A549 treated with ZK216348 at 1 μM for 4 hours (cell line): ENCODE results near the gene KRTAP4-11. TPM values are rescaled to one million over a fixed set of nuclear protein-coding genes. Genes with fewer than 3 reads are reported as not detected.

Source experiments
- total RNA-seq: library from RNA; stranded (reverse); fragments of 200-300 nt; extraction: Qiagen RNA extraction; gene quantifications from 5 replicates; pipeline ENCODE4 v1.2.3, GENCODE V29; 2022; ENCODE audit warnings: low read depth

Gene KRTAP4-11
- not detected in 5 replicates for total RNA-seq

DNA sequence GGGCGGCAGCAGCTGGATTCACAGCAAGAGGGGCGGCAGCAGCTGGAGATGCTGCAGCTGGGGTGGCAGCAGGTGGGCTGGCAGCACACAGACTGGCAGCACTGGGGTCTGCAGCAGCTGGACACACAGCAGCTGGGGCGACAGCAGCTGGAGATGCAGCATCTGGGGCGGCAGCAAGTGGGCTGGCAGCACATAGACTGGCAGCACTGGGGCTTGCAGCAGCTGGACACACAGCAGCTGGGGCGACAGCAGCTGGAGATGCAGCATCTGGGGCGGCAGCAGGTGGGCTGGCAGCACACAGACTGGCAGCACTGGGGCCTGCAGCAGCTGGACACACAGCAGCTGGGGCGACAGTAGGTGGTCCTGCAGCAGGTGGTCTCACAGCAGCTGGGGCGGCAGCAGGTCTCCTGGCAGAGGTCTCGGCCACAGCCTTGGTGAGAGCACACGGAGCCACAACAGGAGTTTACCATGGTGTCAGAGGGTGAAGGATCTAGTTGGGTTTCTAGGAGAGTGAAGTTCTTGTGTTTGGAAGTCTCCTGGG is at the start of gene KRTAP4-11:
Gene KRTAP4-11, minus strand, starts transcription at position 528 of the 541 bp plus-strand sequence. Its CDS starts 58 bp downstream, at position 470.

DNA sequence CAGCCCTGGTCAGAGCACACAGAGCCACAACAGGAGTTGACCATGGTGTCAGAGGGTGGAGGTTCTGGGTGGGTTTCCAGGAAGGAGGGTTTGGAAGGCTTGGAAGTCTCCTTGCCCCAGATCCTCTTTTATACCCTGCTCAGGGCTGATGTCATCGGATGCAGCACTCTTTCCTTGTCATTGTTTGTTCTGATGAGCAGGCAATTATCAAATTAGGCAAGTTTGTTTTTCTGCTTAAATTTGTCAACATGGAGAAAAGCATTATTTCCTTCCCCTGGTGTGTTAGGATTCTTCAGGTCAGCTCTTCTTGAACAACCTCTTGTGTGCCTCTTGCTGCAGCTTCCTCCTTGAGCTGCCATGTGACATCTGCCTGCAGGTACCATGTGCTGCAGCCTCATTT is 42.5 kb upstream of the KRTAP4-11 start, which contains the start of gene KRTAP4-4:
Gene KRTAP4-4, minus strand, starts transcription at position 101 of the 400 bp plus-strand sequence. Its CDS starts 57 bp downstream, at position 44.

DNA sequence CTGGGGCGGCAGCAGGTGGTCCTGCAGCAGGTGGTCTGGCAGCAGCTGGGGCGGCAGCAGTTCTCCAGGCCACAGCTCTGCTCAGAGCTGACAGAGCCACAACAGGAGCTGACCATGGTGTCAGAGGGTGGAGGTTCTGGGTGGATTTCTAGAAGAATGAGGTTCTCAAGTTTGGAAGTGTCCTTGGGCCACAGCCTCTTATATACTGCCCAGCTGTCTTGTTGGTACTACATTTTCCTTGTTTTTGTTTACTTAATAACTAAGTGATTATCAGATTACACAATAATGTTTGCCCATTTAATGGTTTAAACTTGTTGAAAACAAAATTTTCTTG is 31.4 kb upstream of the KRTAP4-11 start, which contains the start of gene KRTAP4-5:
Gene KRTAP4-5, minus strand, starts transcription at position 174 of the 334 bp plus-strand sequence. Its CDS starts 58 bp downstream, at position 116.

DNA sequence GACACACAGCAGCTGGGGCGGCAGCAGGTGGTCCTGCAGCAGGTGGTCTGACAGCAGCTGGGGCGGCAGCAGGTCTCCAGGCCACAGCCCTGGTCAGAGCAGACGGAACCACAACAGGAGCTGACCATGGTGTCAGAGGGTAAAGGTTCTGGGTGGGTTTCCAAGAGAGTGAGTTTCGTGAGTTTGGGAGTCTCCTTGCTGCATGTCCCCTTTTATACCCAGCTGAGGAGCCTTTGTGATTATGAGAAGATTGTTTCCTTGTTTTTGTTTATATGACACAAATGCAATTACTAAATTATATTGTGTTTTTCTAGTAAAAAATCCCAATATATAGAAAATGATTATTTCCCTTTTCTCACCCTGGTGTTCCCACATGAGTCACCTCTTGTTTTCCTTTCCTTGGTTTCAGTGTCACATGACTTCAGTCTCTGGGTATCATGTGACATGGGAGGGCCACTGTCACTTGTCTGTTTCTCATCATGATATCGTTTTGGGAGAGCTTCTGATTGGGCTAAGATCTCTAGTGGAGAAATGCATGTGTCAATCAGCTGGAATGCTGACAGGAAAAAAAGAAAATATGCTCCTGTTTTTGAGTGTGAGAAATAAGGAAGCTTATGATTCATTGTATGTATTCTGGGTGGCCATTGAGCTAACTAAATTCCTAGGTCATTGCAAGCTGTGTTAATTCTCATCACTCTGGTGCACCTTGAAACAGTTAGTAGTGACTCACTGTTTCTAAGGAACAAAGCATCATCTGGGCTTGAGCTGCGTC is 22.4 kb upstream of the KRTAP4-11 start, which contains the start of gene KRTAP4-6:
Gene KRTAP4-6, minus strand, starts transcription at position 185 of the 772 bp plus-strand sequence. Its CDS starts 57 bp downstream, at position 128.

GRCh38 chr17:41123991-41124371 is 5.8 kb upstream of the KRTAP4-11 start, which contains the start of gene KRTAP4-12:
Gene KRTAP4-12, minus strand, starts transcription at chr17:41124182. Its CDS starts 60 bp downstream, at chr17:41124122.

GRCh38 chr17:41105347-41105746 is 12.8 kb downstream of the KRTAP4-11 start, which contains the start of gene KRTAP4-9:
Gene KRTAP4-9, plus strand, starts transcription at chr17:41105389. Its CDS starts 0 bp downstream, at chr17:41105389.

GRCh38 chr17:41101586-41102259 is 16.4 kb downstream of the KRTAP4-11 start, which contains the start of gene KRTAP4-16:
Gene KRTAP4-16, minus strand, starts transcription at chr17:41102209. Its CDS starts 0 bp downstream, at chr17:41102209.

DNA sequence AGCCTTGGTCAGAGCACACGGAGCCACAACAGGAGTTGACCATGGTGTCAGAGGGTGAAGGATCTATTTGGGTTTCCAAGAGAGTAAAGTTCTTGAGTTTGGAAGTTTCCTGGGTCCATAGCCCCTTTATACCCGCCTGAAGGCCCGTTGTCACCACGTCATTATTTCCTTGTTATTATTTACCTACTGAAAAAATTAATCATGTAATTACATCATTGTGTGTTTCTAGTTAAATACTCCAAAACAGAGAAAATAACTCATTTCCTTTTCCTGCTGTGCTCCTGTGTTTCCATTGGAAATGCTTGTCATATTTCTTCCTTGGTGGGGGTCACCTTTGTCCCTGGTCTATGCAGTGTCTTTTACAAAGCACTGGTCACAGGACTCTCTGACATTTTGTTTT is 20.1 kb downstream of the KRTAP4-11 start, which contains the start of gene KRTAP4-8:
Gene KRTAP4-8, minus strand, starts transcription at position 101 of the 400 bp plus-strand sequence. Its CDS starts 58 bp downstream, at position 43.

GRCh38 chr17:41084100-41084856 is 33.9 kb downstream of the KRTAP4-11 start, which contains the start of gene KRTAP4-7:
Gene KRTAP4-7, plus strand, starts transcription at chr17:41084150. Its CDS starts 57 bp downstream, at chr17:41084207.

Other genes starting within 250 kb of the KRTAP4-11 start
- 0.18 to 0.61 TPM (median 0.31 TPM) in 5 replicates for gene KRT20, start 233.1 kb downstream of the KRTAP4-11 start, total RNA-seq
- 0.08 to 0.31 TPM (median 0.18 TPM) in 3 of 5 replicates, not detected in the others for gene KRT23, start 180.7 kb downstream of the KRTAP4-11 start, total RNA-seq
- gene KRT39, start 151.4 kb downstream of the KRTAP4-11 start, total RNA-seq, result not detected in 5 replicates
- not detected in 5 replicates for gene KRT40, start 134.0 kb downstream of the KRTAP4-11 start, total RNA-seq
- not detected in 5 replicates for gene KRTAP3-3, start 124.2 kb downstream of the KRTAP4-11 start, total RNA-seq
- gene KRTAP3-2, start 118.5 kb downstream of the KRTAP4-11 start, total RNA-seq, result not detected in 5 replicates
- gene KRTAP3-1, start 109.2 kb downstream of the KRTAP4-11 start, total RNA-seq, result not detected in 5 replicates
- not detected in 5 replicates for gene KRTAP1-5, start 91.2 kb downstream of the KRTAP4-11 start, total RNA-seq
- gene KRTAP1-4, start 88.2 kb downstream of the KRTAP4-11 start, total RNA-seq, result not detected in 5 replicates
- gene KRTAP1-3, start 83.5 kb downstream of the KRTAP4-11 start, total RNA-seq, result not detected in 5 replicates
- gene KRTAP1-1, start 76.9 kb downstream of the KRTAP4-11 start, total RNA-seq, result not detected in 5 replicates
- not detected in 5 replicates for gene KRTAP2-1, start 71.1 kb downstream of the KRTAP4-11 start, total RNA-seq
- not detected in 5 replicates for gene KRTAP2-2, start 63.1 kb downstream of the KRTAP4-11 start, total RNA-seq
- gene KRTAP2-3, start 58.3 kb downstream of the KRTAP4-11 start, total RNA-seq, result not detected in 5 replicates
- gene KRTAP2-4, start 52.5 kb downstream of the KRTAP4-11 start, total RNA-seq, result not detected in 5 replicates
- not detected in 5 replicates for gene KRTAP4-7, start 34.2 kb downstream of the KRTAP4-11 start, total RNA-seq
- gene KRTAP4-8, start 20.2 kb downstream of the KRTAP4-11 start, total RNA-seq, result not detected in 5 replicates
- gene KRTAP4-16, start 16.2 kb downstream of the KRTAP4-11 start, total RNA-seq, result not detected in 5 replicates
- gene KRTAP4-9, start 13.0 kb downstream of the KRTAP4-11 start, total RNA-seq, result not detected in 5 replicates
- gene KRTAP4-12, start 5.8 kb upstream of the KRTAP4-11 start, total RNA-seq, result not detected in 5 replicates
- not detected in 5 replicates for gene KRTAP4-6, start 22.2 kb upstream of the KRTAP4-11 start, total RNA-seq
- not detected in 5 replicates for gene KRTAP4-5, start 31.5 kb upstream of the KRTAP4-11 start, total RNA-seq
- not detected in 5 replicates for gene KRTAP4-4, start 42.4 kb upstream of the KRTAP4-11 start, total RNA-seq
- not detected in 5 replicates for gene KRTAP4-3, start 49.8 kb upstream of the KRTAP4-11 start, total RNA-seq
- not detected in 5 replicates for gene KRTAP4-2, start 59.8 kb upstream of the KRTAP4-11 start, total RNA-seq
- gene KRTAP4-1, start 66.5 kb upstream of the KRTAP4-11 start, total RNA-seq, result 0.32 TPM in 1 of 5 replicates, not detected in the others
- not detected in 5 replicates for gene KRTAP9-1, start 71.5 kb upstream of the KRTAP4-11 start, total RNA-seq
- gene KRTAP9-2, start 108.3 kb upstream of the KRTAP4-11 start, total RNA-seq, result not detected in 5 replicates
- gene KRTAP9-3, start 114.1 kb upstream of the KRTAP4-11 start, total RNA-seq, result not detected in 5 replicates
- not detected in 5 replicates for gene KRTAP9-8, start 119.6 kb upstream of the KRTAP4-11 start, total RNA-seq
- gene KRTAP9-4, start 131.3 kb upstream of the KRTAP4-11 start, total RNA-seq, result not detected in 5 replicates
- not detected in 5 replicates for gene KRTAP9-9, start 137.0 kb upstream of the KRTAP4-11 start, total RNA-seq
- not detected in 5 replicates for gene KRTAP9-6, start 147.0 kb upstream of the KRTAP4-11 start, total RNA-seq
- not detected in 5 replicates for gene KRTAP9-7, start 157.3 kb upstream of the KRTAP4-11 start, total RNA-seq
- not detected in 5 replicates for gene KRTAP29-1, start 184.5 kb upstream of the KRTAP4-11 start, total RNA-seq
- not detected in 5 replicates for gene KRTAP16-1, start 190.9 kb upstream of the KRTAP4-11 start, total RNA-seq
- not detected in 5 replicates for gene KRTAP17-1, start 197.3 kb upstream of the KRTAP4-11 start, total RNA-seq
- not detected in 5 replicates for gene KRT33A, start 232.5 kb upstream of the KRTAP4-11 start, total RNA-seq